HEK293T (cell line): Measurements from ENCODE around the gene VAV3.

Experiments used
- FOXK2 ChIP-seq: fragments of 450-650 bp; IDR thresholded peaks from 2 replicates; pipeline ENCODE4 v1.6.1; 2016; ENCODE audit warnings: mild to moderate bottlenecking
- FOXM1 ChIP-seq: fragments of 450-650 bp; IDR thresholded peaks from 2 replicates; pipeline ENCODE4 v1.6.1; 2017; ENCODE audit warnings: mild to moderate bottlenecking, borderline replicate concordance
- SP1 ChIP-seq: fragments of 450-650 bp; IDR thresholded peaks from 2 replicates; pipeline ENCODE4 v1.6.1; 2017
- SUZ12 ChIP-seq: fragments of 450-650 bp; IDR thresholded peaks from 2 replicates; pipeline ENCODE4 v1.6.1; 2016; ENCODE audit warnings: mild to moderate bottlenecking
- TARDBP ChIP-seq: fragments of 450-650 bp; IDR thresholded peaks from 2 replicates; pipeline ENCODE4 v1.6.1; 2016

DNA sequence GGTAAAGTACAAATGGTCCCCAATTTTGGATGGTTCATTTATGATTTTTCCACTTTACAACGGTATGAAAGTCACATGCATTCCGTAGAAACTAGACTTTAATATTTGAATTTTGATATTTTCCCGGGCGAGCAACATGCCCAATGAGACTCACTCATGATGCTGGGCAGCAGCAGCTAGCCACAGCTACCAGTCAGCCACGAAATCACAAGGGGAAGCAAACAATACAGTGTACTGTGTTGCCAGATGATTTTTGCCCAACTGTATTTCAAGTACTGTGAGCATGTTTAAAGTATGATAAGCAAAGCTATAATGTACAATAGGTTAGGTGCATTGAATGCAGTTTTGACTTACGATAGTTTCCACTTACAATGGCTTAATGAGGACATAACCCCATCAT lies 266.8 kb downstream of the VAV3 start:
- TF ChIP-seq TARDBP, result no peak
- no peak for TF ChIP-seq SUZ12
- no peak for TF ChIP-seq FOXK2
- TF ChIP-seq SP1, result no peak
- no peak for TF ChIP-seq FOXM1
